ENCODE results near the gene RPS6KB2.
"Not testable (repeated sequence)": the region's sequence is repeated elsewhere in the genome, so short reads cannot be mapped to it uniquely, and the experiment has no call there.

Gene RPS6KB2

DNA sequence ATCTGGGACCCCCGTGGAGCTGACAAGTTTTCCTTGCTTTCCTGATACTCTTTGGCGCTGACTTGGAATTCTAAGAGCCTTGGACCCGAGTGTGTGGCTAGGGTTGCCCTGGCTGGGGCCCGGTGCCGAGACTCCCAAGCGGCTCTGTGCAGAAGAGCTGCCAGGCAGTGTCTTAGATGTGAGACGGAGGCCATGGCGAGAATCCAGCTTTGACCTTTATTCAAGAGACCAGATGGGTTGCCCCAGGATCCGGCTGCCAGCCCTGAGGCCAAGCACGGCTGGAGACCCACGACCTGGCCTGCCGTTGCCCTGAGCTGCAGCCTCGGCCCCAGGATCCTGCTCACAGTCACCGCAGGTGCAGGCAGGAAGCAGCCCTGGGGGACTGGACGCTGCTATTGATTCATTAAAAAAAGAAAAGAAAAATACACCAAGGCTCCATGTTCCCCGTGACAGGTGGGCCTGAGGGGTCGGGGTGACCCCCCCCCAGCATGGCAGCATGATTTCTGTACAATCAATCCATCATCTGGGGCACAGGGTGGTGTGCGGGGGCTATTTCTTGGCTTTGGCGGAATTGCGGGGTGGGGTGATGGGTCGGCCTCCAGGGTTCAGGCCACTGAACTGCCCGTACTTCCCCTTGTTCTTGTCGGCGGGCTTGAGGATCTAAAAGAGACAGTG is 30.2 kb upstream of the RPS6KB2 start:
- no peak for DNase-seq (ENCODE audit: low read depth in 2 of 2)

DNA sequence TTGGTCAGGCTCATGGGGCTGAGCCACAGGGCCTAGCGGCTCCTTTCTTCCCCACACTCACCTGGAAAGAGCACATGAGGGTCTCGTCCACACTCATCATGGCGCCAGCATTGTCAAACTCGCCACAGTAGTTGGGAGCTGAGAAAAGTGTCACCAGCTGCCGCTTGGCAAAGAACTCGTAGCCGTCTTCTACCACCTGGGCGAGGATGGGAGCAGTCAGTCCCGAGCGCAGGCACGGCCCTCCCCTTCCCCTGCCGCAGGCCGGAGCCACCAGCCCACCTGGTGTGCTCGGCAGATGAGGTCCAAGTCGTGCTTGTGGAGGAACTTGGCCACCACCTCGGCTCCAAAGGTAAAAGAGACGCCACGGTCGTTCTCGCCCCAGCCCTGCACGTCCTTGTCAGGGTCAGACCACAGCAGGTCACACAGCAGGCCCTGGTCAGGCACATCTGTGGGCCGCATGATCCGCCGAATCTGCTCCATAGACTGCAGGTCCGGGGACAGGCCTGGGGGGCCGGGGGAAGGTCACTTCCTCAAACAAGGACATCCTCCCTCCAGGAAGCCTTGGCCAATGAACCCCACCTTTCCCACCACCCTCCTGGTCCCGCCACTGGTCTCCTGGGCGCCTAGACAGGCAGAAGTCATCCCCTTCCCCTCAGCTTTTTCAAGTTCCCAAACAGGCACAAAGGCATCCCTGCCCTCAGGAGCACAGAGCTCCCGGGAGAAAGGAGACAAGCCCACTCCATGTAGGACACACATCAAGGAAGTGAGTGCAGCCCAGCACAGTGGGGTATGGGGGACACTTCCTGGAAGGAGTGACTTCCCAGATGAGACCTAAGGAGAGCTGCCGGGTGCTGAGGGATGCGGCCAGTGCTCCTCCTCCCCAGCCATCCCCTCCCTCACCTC is 29.4 kb upstream of the RPS6KB2 start:
- no peak for DNase-seq (ENCODE audit: low read depth in 2 of 2)

DNA sequence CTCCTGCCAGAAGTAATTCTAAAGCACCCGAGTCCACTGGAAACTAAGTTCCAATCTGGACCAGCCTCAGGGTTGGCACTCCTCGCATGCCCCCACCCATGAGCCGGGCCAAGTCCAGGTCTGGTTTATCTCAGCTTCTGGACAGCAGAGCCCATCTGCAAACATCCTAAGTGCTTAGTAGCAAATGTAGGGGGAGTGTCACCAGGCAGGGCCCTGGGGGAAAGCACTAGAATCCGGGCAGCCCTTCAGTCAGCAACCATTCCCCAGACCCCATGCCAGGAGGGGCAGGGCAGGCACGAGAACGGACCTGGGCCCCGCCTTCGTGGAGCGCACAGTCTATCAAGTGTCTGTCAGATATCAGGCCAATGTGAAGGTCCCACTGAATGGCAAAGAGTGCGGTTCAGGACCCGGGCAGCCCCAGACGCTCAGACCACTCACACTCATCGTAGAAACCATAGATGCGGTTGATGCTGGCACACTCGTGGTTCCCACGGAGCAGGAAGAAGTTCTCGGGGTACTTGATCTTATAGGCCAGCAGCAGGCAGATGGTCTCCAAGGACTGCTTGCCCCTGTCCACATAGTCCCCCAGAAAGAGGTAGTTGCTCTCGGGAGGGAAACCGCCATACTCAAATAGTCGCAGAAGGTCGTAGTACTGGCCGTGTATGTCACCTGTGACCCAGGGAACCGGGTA is 27.9 kb upstream of the RPS6KB2 start:
- no peak for DNase-seq (ENCODE audit: low read depth in 2 of 2)

DNA sequence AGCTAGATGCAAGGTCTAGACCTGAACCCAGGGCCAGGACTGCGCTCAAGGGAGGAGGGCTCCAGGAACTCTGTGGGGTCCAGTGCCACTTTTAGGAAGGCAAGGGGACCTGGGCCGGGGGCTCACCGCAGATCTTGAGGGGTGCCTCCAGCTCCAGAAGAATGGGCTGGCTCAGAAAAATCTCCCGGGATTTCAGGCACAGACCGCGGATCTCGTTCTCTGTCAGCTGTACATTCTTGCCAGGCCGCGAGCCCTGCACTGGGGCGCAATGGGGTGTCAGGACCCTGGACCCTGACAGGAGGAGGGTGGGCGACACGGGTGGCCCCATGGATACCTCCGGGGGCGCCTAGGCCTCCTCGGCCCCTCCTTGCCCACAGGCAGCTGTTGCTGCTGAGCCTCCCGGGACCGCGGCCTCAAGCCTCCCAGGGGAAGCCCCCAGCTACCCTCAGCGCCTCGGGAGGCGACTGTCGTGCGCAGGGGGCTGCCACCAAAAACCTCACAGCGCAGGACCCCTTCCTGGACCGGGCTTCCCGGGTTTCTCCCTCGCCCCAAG is 27.3 kb upstream of the RPS6KB2 start:
- DNase-seq (ENCODE audit: low read depth in 2 of 2) = no peak

DNA sequence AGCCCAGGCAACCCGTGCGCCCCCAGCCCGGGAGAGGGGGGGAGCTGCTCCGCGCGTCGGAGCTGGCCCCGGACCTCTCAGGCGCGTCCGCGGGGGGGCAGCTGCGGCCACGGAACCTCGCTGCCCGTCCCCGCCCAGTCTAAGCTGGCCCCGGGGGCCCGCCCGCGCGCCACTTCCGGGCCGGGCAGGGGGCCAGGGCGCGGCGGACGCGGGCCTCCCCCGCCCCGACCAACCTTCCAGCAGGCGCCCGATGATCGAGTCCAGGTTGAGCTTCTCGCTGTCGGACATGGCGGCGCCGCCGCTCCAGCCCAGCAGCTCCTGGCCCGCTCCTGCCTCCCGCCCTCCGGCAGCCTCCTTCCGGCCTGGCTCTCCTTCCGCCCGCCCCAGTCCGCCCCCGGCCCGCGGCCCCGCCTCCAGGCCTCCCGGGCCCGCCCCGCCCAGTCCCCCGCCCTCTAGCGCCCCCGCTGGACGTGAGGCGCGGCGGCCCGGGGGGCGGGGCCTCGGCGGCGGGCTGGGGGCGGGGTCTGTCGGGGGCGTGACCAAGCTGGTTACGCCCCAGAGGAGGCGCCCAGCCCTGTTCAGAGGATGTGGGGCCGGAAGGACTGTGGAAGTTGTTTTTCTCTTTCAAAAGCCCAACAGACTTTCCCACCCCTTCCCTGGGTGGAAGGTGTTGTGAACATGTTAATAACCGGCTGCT is 26.7 kb upstream of the RPS6KB2 start, which contains the start of gene PPP1CA:
TSS of gene PPP1CA (minus strand) at position 364 of the 697 bp plus-strand sequence. CDS start at position 288, 76 bp downstream.
- peak; percentile 89 to 91 for DNase-seq (ENCODE audit: low read depth in 2 of 2)

DNA sequence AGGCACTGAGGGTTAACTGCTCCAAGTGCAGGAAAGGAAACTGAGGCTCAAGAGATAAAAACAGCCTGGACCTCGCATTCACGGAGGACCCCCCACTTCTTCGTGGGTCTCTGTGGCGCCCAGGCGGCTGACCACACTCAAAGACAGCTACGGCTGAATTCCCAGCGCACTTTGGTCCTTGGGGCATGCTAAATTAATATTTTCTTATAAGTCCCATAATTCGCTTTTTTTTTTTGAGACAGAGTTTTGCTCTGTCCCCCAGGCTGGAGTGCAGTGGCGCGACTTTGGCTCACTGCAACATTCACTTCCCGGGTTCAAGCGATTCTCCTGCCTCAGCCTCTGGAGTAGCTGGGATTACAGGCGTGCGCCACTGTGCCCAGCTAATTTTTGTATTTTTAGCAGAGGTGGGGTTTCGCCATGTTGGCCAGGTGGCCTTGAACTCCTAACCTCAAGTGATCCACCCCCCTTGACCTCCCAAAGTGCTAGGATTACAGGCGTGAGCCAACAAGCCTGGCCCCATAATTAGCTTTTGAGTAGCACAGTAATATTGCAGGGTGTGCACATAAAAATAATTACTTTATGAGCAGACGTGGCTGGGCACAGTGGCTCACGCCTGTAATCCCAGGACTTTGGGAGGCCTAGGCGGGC is 26.0 kb upstream of the RPS6KB2 start:
- DNase-seq (ENCODE audit: low read depth in 2 of 2) = not testable (repeated sequence)

DNA sequence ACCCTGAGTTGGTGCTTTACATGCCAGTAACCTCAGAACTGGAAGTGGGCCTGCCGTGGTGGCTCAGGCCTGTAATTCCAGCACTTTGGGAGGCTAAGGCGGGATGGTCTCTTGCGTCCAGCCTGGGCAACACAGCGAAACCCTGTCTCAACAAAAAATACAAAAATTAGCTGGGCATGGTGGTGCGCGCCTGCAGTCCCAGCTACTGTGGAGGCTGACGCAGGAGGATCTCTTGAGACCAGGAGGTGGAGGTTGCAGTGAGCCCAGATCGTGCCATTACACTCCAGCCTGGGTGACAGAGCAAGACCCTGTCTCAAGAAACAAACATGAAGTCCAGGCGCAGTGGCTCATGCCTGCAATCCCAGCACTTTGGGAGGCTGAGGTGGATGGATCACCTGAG is 25.2 kb upstream of the RPS6KB2 start:
- DNase-seq (ENCODE audit: low read depth in 2 of 2) = not testable (repeated sequence)

DNA sequence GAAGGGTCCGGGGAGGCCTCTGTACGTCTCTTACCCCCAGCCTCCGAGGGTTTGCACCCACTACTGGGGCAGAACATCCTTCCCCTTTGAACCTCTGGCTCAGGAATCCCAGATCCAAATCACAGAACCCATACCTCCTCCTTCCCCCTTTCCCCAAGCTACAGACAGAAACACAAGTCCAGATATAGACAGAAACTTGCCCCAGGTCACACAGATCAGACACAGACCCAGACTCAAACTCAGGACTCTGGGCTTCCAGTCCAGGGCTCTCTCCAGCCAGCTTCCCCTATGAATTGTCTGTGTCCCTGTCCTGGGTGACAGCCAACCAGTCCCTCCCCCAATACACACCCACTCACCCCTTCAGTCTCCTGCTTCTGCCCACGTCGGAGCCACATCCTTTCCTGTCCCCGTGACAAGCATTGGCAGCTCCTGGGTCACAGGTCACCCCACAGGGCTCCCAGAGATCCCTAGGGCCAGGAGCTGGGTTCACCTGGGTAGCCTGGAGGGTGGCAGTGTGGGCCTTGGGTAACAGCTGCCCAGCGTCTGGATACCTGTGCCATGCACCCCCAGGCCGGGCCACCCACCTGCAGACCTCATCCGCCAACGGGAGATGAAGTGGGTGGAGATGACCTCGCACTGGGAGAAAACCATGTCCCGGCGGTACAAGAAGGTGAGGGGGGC is 23.6 kb upstream of the RPS6KB2 start:
- DNase-seq (ENCODE audit: low read depth in 2 of 2) = peak in 1 of 2 donors; percentile 20

DNA sequence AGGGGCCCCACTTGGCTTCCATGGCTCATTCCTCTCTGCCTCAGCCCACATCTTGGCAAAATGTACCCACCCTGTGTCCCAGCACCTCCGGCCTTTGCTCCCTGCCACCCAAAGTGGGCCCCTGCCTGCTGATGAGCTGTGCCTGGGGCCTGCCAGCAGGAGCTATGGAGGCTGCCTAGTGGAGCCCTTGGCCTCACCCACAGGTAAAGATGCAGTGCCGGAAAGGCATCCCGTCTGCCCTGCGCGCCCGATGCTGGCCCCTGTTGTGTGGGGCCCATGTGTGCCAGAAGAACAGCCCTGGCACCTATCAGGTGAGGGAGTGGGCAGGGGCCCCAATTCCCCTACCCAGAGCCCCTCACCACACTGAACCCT is 23.1 kb upstream of the RPS6KB2 start:
- no peak for DNase-seq (ENCODE audit: low read depth in 2 of 2)

DNA sequence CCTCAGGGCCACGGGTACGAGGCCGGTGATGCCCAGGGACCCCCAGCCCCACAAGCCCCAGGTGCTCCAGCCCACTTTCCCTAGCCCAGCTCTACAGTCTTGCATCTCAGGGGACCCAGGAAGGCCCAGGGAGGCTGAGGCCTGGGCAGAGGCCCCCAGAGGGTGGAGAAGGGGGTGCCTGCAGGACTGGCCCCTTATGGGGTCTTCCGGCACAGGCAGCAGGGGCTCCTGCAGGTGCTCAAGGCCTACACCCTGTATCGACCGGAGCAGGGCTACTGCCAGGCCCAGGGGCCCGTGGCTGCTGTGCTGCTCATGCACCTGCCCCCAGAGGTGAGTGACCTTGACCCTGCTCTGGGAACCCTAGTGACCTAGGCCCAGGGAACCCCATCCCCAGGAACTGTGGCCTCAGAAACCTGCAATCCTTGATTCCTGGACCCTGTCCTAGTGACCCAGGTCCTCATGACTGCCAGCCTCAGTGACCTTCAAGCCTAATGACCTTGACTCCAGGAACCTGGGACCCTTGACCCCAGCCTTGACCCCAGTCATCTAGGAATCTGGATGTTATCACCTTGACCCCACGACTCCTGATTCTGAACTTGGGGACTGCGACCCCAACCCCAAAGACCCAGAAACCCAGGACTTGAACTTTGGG is 22.5 kb upstream of the RPS6KB2 start:
- DNase-seq (ENCODE audit: low read depth in 2 of 2) = no peak

DNA sequence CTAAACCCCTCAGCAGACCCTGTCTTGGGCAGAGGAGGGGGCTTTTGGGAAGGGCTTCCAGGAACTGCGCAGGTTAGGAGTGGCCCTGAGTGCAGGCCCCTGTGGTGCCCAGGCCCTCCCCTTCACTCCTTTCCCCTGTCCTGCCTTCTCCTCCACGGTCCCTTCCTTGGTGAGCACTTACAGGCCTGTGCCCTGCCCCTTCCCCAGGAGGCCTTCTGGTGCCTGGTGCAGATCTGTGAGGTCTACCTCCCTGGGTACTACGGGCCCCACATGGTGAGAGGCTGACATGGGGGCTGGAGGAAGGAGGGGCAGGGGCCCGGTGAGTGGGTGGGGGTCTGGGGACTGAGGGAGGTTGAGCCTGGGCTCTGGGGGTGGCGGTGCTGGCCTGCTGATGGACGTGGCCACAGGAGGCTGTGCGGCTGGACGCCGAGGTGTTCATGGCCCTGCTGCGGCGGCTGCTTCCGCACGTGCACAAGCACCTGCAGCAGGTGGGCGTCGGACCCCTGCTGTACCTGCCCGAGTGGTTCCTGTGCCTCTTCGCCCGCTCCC is 21.8 kb upstream of the RPS6KB2 start:
- DNase-seq (ENCODE audit: low read depth in 2 of 2) = no peak

DNA sequence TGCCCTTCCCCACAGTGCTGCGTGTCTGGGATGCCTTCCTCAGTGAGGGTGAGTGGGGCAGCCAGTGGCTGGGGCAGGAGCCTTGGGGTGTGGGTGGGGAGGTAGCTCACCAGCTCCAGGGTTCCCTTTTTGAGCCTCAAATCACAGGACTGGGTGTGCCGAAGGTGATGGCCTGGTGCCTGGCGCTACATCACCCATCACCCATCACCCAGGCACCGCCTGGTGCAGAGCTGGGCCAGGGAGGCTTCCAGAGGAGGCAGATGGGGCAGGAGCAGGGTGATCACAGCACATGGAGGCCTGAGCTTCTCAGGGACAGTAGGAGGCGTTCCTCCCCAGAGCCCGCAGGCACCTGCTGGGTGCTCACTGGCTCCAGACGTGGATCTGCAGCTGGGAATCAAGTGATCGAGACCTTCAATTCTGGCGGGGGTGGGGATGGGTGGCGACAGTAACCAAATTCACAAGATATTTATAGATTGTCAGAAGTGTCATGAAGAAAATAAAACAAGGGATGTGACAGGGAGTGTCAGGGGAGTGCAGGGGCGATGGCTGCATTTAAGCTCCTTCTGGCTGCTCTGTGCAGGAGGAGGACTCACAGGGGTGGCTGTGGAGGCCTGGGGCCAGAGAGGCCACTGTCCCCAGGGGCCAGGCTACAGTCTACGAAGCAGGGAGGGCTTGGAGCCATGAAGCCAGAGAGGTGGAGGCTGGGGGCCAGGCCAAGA is 21.2 kb upstream of the RPS6KB2 start:
- DNase-seq (ENCODE audit: low read depth in 2 of 2) = no peak

DNA sequence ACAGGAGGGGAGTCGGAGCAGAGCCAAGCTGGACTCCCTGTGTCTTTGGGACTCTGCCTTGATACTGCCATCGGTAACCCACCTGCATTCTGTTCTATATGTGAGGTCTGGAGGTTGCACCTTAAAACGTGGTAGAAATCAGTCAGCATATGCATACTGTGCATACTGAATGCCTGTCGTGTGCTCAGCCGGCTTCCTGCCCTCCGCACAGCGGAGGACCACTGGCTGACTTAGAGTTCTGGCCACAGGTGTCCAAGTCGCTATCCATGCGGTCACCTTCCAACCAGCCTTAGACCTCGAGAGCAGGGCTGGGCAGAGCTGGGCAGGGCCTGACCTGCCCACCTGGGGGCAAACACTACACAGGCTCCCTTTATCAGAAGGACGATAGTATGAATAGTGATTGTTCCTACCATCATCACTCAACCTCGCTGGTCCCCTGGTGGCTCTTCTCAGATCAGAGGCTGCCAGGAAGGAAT is 20.6 kb upstream of the RPS6KB2 start:
- DNase-seq (ENCODE audit: low read depth in 2 of 2) = no peak

DNA sequence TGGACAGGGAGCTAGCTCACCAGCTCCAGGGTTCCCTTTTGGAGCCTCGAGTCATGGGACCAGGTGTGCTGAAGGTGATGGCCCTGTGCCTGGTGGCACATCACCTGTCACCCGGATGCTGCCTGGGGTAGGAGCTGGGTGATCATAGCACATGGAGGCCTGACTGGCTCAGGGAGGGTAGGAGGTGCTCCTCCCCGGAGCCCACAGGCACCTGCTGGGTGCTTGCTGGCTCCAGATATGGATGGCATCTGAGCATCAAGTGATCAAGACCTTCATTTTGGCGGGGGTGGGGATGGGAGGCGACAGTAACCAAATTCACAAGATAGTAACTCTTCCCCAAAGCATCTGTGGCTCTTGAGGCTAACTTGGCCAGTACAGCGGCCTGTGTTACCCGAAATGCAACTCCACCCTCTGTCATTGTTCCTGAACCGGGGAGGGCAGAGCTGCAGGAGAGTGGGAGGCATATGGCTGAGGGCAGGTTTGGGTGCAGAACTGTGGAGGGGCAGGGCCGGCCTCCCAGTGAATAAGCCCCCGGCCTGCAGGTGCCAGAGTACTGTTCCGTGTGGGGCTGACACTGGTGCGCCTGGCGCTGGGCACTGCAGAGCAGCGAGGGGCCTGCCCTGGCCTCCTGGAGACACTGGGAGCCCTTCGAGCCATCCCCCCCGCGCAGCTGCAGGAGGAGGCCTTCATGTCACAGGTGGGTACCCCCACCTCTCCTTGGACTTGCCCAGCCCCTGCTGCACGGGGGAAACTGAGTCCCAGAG is 19.7 kb upstream of the RPS6KB2 start:
- DNase-seq (ENCODE audit: low read depth in 2 of 2) = no peak

DNA sequence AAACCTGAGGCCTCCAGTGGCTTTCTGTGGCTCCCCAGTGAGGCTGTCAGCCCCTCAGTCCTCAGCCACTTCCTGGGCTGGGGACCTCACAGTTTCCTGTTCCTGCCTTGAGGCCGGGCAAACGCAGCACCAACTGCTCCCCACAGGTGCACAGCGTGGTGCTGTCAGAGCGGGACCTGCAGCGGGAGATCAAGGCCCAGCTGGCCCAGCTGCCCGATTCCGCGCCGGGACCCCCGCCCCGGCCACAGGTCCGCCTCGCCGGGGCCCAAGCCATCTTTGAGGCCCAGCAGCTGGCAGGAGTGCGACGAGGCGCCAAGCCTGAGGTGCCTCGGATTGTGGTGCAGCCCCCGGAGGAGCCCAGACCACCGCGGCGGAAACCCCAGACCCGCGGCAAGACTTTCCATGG is 19.0 kb upstream of the RPS6KB2 start:
- DNase-seq (ENCODE audit: low read depth in 2 of 2) = peak; percentile 51 to 62

DNA sequence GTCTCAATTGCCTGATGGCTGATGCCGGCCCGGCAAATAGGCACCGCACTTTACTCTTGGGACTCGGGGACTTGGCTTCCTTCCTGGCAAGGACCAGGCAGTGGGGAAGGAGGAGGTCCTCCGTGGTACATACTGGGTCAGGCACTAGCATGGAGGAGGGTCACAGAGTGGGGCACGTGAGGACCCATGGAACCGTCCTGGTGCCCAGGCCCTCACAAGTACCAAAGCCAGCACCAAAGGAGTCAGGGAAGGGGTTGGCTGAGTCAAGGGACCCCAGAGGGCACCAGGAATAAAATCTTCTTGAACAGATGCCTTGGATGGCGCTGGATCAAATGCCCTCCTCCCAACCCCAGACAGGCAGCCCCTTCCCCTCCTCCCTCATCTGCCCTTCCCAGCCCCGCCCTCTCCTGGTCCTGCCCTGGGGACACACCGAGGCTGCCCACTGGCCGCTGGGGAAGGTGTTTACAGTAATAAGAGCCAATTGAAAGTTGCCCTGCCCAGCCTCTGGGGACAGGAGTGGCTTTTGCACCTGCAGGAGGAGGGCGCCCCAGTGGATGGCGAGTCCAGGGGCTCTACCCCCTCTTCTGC is 18.4 kb upstream of the RPS6KB2 start:
- no peak for DNase-seq (ENCODE audit: low read depth in 2 of 2)

DNA sequence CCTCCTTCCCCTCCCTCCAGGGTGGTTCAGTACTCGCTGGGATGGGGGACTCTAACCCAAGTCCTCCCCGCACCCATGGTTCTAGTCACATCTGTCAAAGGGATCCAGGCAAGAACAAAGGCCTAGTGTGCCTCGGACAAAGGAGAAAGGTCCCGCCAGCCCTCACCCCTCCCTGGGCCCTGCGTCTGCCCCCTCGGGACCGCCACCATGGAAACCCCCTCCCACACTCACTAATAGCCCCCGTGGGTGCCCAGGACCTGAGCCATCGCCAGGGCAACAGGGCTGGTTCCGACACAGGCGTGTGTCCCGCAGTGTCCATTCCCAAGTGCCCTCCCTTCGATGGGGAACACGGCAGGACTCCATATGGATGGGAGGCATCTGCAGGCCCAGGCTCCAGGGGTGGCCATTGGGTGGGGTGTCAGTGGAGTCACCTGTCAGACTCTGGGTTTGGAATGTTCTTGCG is 17.9 kb upstream of the RPS6KB2 start:
- DNase-seq (ENCODE audit: low read depth in 2 of 2) = no peak
